Uterus (tissue), 2 donors: ENCODE measurements around the gene IQSEC3.
"Not testable (repeated sequence)": the region's sequence is repeated elsewhere in the genome, so short reads cannot be mapped to it uniquely, and the experiment has no call there.

Experiments
- CTCF ChIP-seq, 4 experiments: fragments of 200-600 bp in 2 of 4; fragments of 450-650 bp in 2 of 4; sonication (generic) in 2 of 4; IDR thresholded peaks; one replicate each; pipeline ENCODE4 v1.5.1; 2016 to 2019; ENCODE audit warnings: antibody characterized with exemption in 4 of 4, mild to moderate bottlenecking in 2 of 4, moderate library complexity in 1 of 4
- POLR2A ChIP-seq, 2 donors: fragments of 450-650 bp; IDR thresholded peaks; one replicate each; pipeline ENCODE4 v1.6.1; 2016; ENCODE audit warnings: antibody characterized with exemption in 2 of 2, mild to moderate bottlenecking in 1 of 2, moderate library complexity in 1 of 2

GRCh38 chr12:45235-45990, 21.2 kb upstream of the IQSEC3 start:
- not testable (repeated sequence) for TF ChIP-seq CTCF, POLR2A (IDR thresholded peaks at IDR 0.05)
